Calu3 (cell line): ENCODE results near the gene SCFD2. TPM values are rescaled to one million over a fixed set of nuclear protein-coding genes. Genes with fewer than 3 reads are reported as not detected.

Experiments
- BruUV-seq: library from RNA; stranded (reverse); fragments of 400-500 nt; replicated peaks from 2 replicates; lab custom pipeline; 2021; lab: Mats Ljungman, UMichigan
- CTCF ChIA-PET: fragments of 300-600 bp; sonication (Branson Sonifier 250); formaldehyde crosslinking; loops from one replicate; lab custom pipeline; 2022; ENCODE audit warnings: antibody characterized with exemption; lab: Charles Lee
- DNase-seq: peaks from one replicate; pipeline ENCODE4 v3.0.0; 2022
- H3K27ac Mint-ChIP-seq: one replicate; pipeline ENCODE4 v1.8.0; 2022; ENCODE audit warnings: mixed read lengths; ENCODE audit not compliant: unreplicated experiment
- H3K27me3 Mint-ChIP-seq: one replicate; pipeline ENCODE4 v1.8.0; 2022; ENCODE audit warnings: mixed read lengths; ENCODE audit not compliant: unreplicated experiment
- H3K36me3 Mint-ChIP-seq: one replicate; pipeline ENCODE4 v1.8.0; 2022; ENCODE audit warnings: mild to moderate bottlenecking, moderate library complexity, mixed read lengths; ENCODE audit not compliant: insufficient read depth, unreplicated experiment
- H3K4me1 Mint-ChIP-seq: one replicate; pipeline ENCODE4 v1.8.0; 2022; ENCODE audit warnings: mild to moderate bottlenecking, low read depth, mixed read lengths; ENCODE audit not compliant: unreplicated experiment
- H3K4me3 Mint-ChIP-seq: one replicate; pipeline ENCODE4 v1.8.0; 2022; ENCODE audit warnings: mild to moderate bottlenecking, low read depth, moderate library complexity, mixed read lengths; ENCODE audit not compliant: unreplicated experiment
- H3K9me3 Mint-ChIP-seq: one replicate; pipeline ENCODE4 v1.8.0; 2022; ENCODE audit warnings: low read depth, mixed read lengths; ENCODE audit not compliant: unreplicated experiment
- CTCF ChIP-seq: fragments of 200-600 bp; IDR thresholded peaks from one replicate; pipeline ENCODE4 v1.8.0; 2022; ENCODE audit warnings: antibody characterized with exemption; ENCODE audit not compliant: unreplicated experiment
- intact Hi-C: fragments of 100-400 bp; cut with micrococcal nuclease; formaldehyde crosslinking; loops from one replicate; pipeline ENCODE4 v1.10.0; 2022; ENCODE audit not compliant: unreplicated experiment
- total RNA-seq: library from RNA; stranded (reverse); gene quantifications from 2 replicates; pipeline ENCODE4 v1.2.3, GENCODE V29; 2022

Gene SCFD2
- total RNA-seq, 1 experiment from 2014 or later: 16.7 TPM

GRCh38 chr4:52966781-52967180 lies 399.1 kb downstream of the SCFD2 start:
- DNase-seq: no peak
- TF ChIP-seq CTCF: no peak
- BruUV-seq: no TSS peak
- intact Hi-C loops: no loop called here
- Mint-ChIP-seq H3K4me3 (no peak overlapping the region), H3K4me1 (no peaks in the 10 kb centered on the region), H3K9me3 (peaks cover 5% of the 10 kb centered on the region), H3K27ac (no peak overlapping the region), H3K36me3 (no peaks in the 10 kb centered on the region), H3K27me3 (no peaks in the 10 kb centered on the region)
- CTCF ChIA-PET: no interaction called here

GRCh38 chr4:52966172-52966571 lies 399.7 kb downstream of the SCFD2 start:
- Mint-ChIP-seq H3K9me3 (peaks cover 4% of the 10 kb centered on the region), H3K36me3 (no peaks in the 10 kb centered on the region), H3K27me3 (no peaks in the 10 kb centered on the region), H3K27ac (no peak overlapping the region), H3K4me3 (no peak overlapping the region), H3K4me1 (no peaks in the 10 kb centered on the region)
- no peak for DNase-seq
- intact Hi-C loops: no loop called here
- no peak for TF ChIP-seq CTCF
- no TSS peak for BruUV-seq
- CTCF ChIA-PET: no interaction called here

GRCh38 chr4:52964561-52965101 lies 401.2 kb downstream of the SCFD2 start:
- no peak for TF ChIP-seq CTCF
- Mint-ChIP-seq H3K4me1 (no peaks in the 10 kb centered on the region), H3K27ac (no peak overlapping the region), H3K9me3 (peaks cover 2% of the 10 kb centered on the region), H3K4me3 (no peak overlapping the region), H3K36me3 (no peaks in the 10 kb centered on the region), H3K27me3 (no peaks in the 10 kb centered on the region)
- intact Hi-C loops: no loop called here
- CTCF ChIA-PET: no interaction called here
- DNase-seq: no peak
- no TSS peak for BruUV-seq

- BruUV-seq: no TSS peak
- Mint-ChIP-seq H3K4me1 (no peaks in the 10 kb centered on the region), H3K36me3 (no peaks in the 10 kb centered on the region), H3K9me3 (peaks cover 2% of the 10 kb centered on the region), H3K27ac (no peak overlapping the region), H3K4me3 (no peak overlapping the region), H3K27me3 (no peaks in the 10 kb centered on the region)
- intact Hi-C loops: no loop called here
- no peak for DNase-seq
- CTCF ChIA-PET: no interaction called here
- no peak for TF ChIP-seq CTCF
These were observed 401.9 kb downstream of the SCFD2 start for GRCh38 chr4:52964011-52964410.
